NCI-H1694 (cell line): ENCODE results near the gene LARGE1.

Source experiments
- DNase-seq: peaks from one replicate; lab custom pipeline; 2025; lab: John Stamatoyannopoulos, UW

Gene LARGE1

GRCh38 chr22:33354928-33355327 lies 565.3 kb downstream of the LARGE1 start:
- no peak for DNase-seq

GRCh38 chr22:33353502-33353901 lies 566.8 kb downstream of the LARGE1 start:
- no peak for DNase-seq

DNA sequence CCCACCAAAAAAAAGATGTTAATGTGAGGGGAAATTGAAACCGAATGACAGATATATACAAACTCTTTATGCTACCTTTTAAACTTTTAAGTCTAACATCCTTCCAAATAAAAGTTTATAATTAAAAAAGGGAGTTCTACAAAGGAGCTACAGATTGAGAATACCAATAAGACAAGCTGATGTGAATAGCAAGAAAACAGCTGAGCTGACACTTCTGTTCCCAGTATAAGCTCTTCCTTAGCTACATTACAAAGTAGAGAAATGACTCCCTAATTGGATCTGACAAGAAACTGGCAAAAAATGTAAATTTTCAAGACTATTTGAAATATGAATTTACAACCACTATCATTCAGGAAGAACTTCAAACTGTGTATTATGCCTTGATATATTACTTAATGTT lies 567.5 kb downstream of the LARGE1 start:
- DNase-seq = no peak

- DNase-seq = no peak
Measured at GRCh38 chr22:33350961-33351360, 569.3 kb downstream of the LARGE1 start.

- no peak for DNase-seq
Measured at GRCh38 chr22:33350491-33350890, 569.8 kb downstream of the LARGE1 start.

DNA sequence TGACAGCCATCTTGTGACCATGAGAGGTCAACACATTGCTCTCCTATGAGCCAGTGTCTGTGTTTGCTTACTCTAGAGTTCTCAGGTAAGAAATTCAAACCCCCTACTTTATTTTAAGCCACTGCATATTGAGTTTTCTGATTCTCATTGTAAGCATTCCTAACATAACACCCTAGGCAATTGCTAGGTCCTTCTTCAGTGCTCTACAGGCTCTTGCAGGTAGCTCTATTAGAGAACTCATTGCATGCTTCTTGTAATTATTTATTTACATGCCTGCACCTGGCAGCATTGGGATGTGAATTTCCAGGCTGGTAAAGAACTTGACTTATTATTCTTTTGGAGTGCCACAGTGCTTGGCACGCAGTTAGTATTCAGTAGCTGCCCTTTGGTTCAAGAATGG lies 573.3 kb downstream of the LARGE1 start:
- no peak for DNase-seq

GRCh38 chr22:33341611-33342010 lies 578.7 kb downstream of the LARGE1 start:
- no peak for DNase-seq

DNA sequence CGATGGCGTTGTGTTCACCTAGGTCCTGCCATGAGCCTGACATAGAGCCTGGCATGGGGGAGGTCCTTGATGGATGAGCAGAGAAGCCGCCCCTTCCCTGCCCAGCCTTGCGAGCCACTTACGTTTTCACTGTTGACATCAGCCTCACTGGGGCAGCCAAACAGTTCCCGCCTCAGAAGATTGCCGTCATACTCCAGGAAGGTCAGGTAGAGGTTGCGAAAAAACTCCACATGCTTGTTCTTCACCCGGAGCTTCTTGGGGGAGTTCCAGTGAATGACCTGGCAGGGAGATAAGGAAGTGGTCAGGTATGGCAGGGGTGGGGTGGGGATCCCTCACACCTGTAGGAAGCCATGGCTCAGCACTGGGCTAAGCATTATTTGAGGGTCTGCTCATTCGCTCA lies 582.8 kb downstream of the LARGE1 start:
- DNase-seq = no peak

DNA sequence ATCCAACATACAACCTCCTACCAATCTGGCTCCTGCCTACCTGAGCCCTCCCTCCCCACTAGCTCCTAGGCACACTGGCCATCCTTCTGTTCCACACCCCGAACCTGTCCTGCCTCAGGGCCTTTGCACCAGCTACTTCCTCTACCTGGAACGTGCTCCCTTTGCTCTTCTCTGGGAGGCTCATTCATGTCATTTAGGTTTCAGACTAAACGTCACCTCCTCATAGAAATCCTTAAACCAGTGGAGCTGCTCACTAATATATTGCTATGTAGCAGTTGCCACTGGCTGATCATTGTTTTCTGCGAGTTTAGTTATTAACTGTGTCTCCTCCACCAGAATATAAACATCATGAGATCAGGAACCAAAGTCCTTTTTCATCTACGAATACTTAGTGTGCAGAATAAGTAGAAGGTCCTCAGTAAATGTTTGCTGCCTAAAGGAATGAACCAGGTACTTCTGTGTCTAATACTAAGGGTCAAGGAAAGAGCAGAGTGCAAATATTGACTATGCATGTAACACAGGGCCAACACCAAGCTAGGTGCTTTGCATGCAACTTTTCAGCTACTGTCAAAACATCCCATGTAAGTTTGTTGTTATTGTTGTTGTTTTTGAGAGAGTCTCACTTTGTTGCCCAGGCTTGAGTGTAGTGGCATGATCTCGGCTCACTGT lies 584.5 kb downstream of the LARGE1 start:
- DNase-seq = no peak

DNA sequence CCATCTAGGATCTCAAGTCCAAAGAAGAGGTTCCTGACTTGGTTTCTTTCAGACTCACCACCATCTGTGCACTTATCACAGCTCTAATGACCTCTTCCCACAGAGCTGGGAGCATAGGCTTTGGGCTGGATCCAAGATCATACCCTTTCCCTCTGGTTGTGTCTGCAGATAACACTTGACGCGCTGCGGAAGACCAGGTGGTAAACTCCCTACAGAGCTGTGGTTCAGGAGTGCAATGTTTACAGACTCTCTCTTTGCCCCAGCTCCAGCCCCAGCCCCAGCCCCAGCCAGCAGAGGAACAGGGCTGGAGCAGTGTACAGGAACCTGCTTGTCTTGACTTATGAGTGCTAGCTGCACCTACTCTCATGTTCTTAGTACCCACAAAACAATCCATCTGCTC lies 587.7 kb downstream of the LARGE1 start:
- DNase-seq = no peak

GRCh38 chr22:33331017-33331416 lies 589.3 kb downstream of the LARGE1 start:
- no peak for DNase-seq

DNA sequence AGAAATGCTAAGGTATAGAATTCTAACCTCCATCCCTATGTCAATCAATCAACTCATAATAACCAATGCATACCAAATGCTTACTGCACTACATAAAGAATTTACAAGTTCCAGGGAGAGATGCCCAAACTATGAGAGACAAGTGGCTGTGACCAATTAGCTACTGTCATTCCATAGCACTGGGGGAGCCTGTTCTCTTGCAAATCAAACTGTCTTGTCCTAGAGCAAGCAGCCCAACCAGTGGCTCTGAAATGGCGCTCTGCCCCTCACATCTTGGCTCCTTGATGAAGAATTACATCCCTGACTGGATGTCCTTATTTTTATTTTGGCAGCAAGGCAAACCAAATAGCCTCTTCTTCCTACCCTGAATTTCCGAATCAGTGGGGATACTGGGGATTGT lies 589.7 kb downstream of the LARGE1 start:
- no peak for DNase-seq

DNA sequence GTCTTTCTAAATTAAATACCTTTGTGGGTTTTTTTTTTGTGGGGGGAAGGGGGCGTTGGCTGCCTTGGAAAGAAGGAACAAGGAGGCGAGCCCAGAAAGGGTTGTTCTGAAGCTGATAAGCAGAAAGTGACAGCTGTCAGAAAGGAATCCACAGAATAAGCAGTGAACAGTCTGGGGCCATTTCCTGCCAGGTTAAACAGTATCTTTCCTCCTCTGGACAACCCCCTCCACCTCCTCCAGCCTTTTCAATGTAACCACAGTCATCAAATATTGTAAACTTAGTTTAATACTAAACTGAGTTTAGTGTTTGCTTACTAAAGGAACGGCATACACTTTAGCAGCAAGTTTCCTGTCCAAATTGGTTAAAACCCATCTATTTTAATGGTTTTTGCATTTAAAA lies 590.9 kb downstream of the LARGE1 start:
- no peak for DNase-seq

DNA sequence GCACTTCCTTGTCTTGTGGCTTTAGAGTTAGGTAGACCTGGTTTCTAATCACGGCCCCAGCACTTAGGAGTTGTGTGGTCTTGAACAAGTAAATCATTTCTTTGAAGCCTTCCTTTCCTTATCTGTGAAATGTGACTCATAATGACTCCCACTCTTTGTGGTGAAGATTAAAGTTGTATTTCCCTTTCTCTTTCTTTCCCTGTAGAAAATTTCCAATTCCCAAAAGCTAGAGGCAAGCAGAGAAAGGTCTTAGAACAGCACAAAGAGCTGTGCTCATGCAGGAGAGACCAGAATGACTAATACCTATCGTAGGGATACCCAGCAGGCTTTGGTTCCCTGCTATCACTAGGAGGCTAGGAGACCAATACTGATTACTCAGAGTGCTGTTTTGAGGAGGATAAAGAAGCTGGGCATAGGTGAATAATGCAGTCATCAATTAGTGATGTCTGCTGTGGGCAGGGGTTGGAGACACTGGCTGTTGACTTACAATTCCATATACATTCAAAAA lies 591.4 kb downstream of the LARGE1 start:
- DNase-seq = no peak

- no peak for DNase-seq
Measured at GRCh38 chr22:33327348-33327860, 592.9 kb downstream of the LARGE1 start.

GRCh38 chr22:33326540-33327295 lies 593.6 kb downstream of the LARGE1 start:
- no peak for DNase-seq

DNA sequence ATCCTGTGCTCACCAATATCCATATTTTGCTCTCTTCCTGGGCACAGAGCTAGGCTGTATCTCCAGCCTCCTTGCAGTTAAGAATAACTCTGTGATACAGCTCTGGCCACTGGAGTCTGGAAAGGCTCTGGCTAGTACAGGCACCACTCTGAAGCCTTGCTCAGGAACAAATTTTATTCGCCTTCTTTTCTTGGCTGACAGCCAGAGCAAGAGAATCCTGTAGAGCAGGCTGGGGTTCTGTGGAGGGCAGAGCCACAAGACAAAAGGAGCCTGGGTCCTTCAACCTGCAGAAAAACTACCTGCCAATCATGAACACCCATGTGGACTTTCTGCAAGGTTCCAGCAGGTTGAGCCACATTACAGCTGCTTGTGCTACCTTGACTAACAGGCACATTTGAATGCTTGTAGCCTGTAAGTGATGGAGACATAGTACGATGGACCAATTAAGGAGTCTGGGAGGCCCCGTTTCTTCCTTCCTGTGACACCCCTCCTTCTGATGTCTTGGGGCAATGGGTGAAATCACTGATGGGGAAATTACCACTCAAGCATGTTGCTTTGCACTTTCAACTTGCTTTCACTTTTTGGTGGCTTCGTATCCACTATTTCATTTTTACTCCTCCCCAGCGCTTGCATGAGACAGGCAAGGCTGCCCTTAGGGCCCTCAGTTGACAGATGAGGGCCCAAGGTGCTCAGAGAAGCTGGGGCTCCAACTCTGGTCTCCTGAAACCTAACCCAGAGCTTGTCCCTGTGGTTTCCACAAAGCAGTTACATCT lies 594.9 kb downstream of the LARGE1 start:
- DNase-seq = no peak

DNA sequence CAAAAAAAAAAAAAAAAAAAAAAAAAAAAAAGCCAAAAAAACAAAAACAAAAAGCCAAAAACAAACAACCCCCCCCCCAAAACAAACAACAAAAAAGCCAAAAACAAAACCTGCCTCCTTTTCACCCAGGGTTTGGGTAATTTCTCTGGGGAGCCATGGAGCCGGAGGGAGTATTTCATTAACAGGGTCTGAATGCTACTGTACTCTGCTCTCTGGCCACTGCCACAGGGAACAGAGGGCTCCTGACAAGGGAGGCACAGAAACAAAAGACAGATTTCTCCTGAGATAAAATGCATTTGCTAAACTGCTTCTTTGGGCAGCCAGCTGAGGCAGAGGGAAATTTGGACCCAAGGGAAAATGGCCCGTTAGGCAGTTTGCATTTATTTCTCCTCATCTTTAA lies 596.0 kb downstream of the LARGE1 start:
- DNase-seq = no peak

GRCh38 chr22:33321466-33321865 lies 598.8 kb downstream of the LARGE1 start:
- no peak for DNase-seq

GRCh38 chr22:33315954-33316353 lies 604.3 kb downstream of the LARGE1 start:
- DNase-seq = no peak

- DNase-seq = no peak
Measured at GRCh38 chr22:33315117-33315516, 605.2 kb downstream of the LARGE1 start.

GRCh38 chr22:33314316-33314715 lies 606.0 kb downstream of the LARGE1 start:
- no peak for DNase-seq

DNA sequence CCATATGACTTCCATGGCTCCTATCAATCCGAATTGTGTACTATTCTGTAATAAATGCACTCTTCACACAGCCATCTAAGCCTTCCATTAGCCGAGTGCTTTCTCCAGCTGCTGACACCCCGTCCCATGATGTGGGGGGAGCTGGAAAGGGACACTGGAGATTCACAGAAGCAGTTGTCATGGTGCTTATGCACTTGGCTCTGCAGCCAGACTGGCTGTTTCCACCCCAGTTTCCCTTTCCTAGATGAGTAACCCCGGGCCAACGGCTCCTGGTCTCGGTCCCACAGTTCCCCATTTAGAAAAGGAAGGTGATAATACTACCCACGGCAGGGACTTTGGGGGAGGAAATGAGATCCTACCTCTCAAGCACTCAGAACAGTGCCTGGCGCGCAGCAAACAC lies 617.2 kb downstream of the LARGE1 start:
- no peak for DNase-seq
